K562 (cell line): ENCODE measurements around the gene LHX3. TPM values are rescaled to one million over a fixed set of nuclear protein-coding genes. Genes with fewer than 3 reads are reported as not detected.

Experiments
- BHLHE40 ChIP-seq: IDR thresholded peaks from 2 replicates; pipeline ENCODE4 v1.6.1; 2011; ENCODE audit warnings: low read length, improper control_type of control experiment
- CLOCK ChIP-seq: fragments of 250-450 bp; sonication (Bioruptor Pico); IDR thresholded peaks from 2 replicates; pipeline ENCODE4 v1.4.0; 2020; ENCODE audit warnings: mild to moderate bottlenecking, moderate library complexity, borderline replicate concordance
- CTBP1 ChIP-seq: fragments of 450-650 bp; IDR thresholded peaks from 2 replicates; pipeline ENCODE4 v1.6.1; 2016; ENCODE audit warnings: borderline replicate concordance
- FOXO4 ChIP-seq: fragments of 450-650 bp; formaldehyde crosslinking; IDR thresholded peaks from 2 replicates; pipeline ENCODE4 v1.4.0; 2020; ENCODE audit warnings: mild to moderate bottlenecking, moderate library complexity
- HEY1 ChIP-seq: fragments of 250-450 bp; sonication (Bioruptor Pico); IDR thresholded peaks from 2 replicates; pipeline ENCODE4 v1.5.0; 2020; ENCODE audit warnings: mild to moderate bottlenecking, moderate library complexity, borderline replicate concordance
- MTA3 ChIP-seq: fragments of 450-650 bp; formaldehyde crosslinking; IDR thresholded peaks from 2 replicates; pipeline ENCODE4 v1.6.1; 2017; ENCODE audit warnings: mild to moderate bottlenecking, borderline replicate concordance
- NCOA4 ChIP-seq: fragments of 450-650 bp; IDR thresholded peaks from 2 replicates; pipeline ENCODE4 v1.6.1; 2018; ENCODE audit warnings: mild to moderate bottlenecking; ENCODE audit not compliant: partially characterized antibody
- REST ChIP-seq, 2 experiments: fragments of 450-650 bp; formaldehyde crosslinking in 1 of 2; IDR thresholded peaks; 2 replicates each; pipeline versions ENCODE4 v1.4.0 to v1.6.1; 2014 to 2020; ENCODE audit warnings: mild to moderate bottlenecking in 2 of 2, borderline replicate concordance in 1 of 2, low read depth in 1 of 2
- TEAD1 ChIP-seq, 2 experiments: fragments of 450-650 bp in 1 of 2; sonication (generic) in 1 of 2; formaldehyde crosslinking; IDR thresholded peaks; 2 replicates each; pipeline versions ENCODE4 v1.4.0 to v1.8.0; 2020 to 2022; ENCODE audit warnings: mild to moderate bottlenecking in 2 of 2, missing genetic modification reagents in 1 of 2
- TEAD4 ChIP-seq, 2 experiments: sonication (generic) in 1 of 2; formaldehyde crosslinking in 1 of 2; IDR thresholded peaks; 2 replicates each; pipeline versions ENCODE4 v1.6.1 to v1.8.0; 2012 to 2022; ENCODE audit warnings: borderline replicate concordance in 1 of 2, inconsistent platforms in 1 of 2, low read length in 1 of 2, mild to moderate bottlenecking in 1 of 2, missing genetic modification reagents in 1 of 2
- ZFX ChIP-seq: sonication (generic); formaldehyde crosslinking; IDR thresholded peaks from 2 replicates; pipeline ENCODE4 v1.8.0; 2022; ENCODE audit warnings: mild to moderate bottlenecking, missing genetic modification reagents, moderate library complexity
- polyA plus RNA-seq, 8 experiments: library from polyadenylated mRNA; depleted of rRNA in 4 of 8; stranded (reverse) in 5 of 8; unstranded in 3 of 8; fragments of >200 nt; fragmentation: Nextera tagmentation in 2 of 8; fragmentation: Illumina TruSeq in 1 of 8; extraction: Ambion mirVana in 2 of 8; extraction: Trizol in 1 of 8; gene quantifications; 2 replicates each; pipeline versions ENCODE4 v1.2.1 to v1.2.3, GENCODE V29; 2011 to 2014; ENCODE audit warnings: inconsistent platforms in 1 of 8, missing spikeins in 1 of 8
- total RNA-seq, 7 experiments: library from RNA; depleted of rRNA in 6 of 7; stranded (reverse); fragments of >200 nt in 6 of 7; fragmentation: Illumina TruSeq in 2 of 7; extraction: Trizol in 2 of 7; gene quantifications; 2 replicates each; pipeline versions ENCODE4 v1.2.1 to v1.2.3, GENCODE V29; 2011 to 2021; ENCODE audit warnings: low replicate concordance in 1 of 7

Gene LHX3
- total and polyA plus RNA-seq, 9 of the 15 experiments (the other 6 are each of a cell fraction or from before 2014, with no cell fraction given), result 0.09 TPM; not detected in 8

DNA sequence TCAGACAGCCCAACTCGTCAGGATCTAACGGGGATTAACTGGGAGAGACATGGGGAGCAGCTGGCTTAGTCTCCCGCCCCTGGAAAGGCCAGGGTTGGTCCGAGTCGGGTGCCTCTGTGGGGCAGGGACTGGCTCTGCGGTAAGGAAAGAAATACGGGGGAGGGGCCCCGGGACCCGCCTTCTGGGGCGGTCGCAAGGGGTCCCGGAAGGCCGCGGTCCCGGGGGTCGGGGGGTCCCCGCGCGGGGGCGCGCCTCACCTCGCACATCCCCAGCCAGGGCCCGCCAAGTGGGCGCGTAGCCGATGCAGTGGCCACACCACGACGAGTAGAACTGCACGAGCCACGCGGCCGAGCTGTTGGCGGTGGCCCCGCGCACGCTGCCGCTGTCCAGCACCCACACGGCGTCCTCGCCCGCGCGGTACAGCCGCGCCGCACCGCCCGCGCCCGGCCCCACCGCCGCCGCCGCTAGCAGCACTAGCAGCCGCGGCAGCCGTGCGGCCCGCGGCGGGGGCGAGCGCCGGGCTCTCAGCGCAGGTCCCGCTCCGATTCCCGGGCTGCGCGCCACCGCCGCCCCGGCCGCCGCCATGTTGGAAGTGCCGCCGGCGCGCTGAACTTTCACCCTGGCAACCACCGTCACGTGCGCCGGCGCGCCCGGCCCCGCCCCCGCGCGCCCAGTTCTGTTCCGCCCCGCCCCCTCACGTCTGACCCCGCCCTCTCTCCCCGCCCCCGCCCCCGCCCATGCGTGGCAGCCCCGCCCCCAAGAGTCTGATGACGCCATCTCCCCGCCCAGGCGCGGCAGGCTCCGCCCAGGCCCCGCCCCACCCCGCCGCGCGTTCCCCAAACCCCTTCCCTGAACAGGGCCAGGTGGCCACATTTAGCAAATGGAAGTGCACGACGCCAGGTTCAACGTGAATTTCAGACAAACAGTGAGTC is 40.6 kb upstream of the LHX3 start, which contains the start of gene QSOX2 (continued):
- peak; percentile 98 for TF ChIP-seq REST (IDR thresholded peaks at IDR 0.05; ENCODE audit: borderline replicate concordance)
- TF ChIP-seq REST (CRISPR knock-in tag; IDR thresholded peaks at IDR 0.05; ENCODE audit: low read depth), result peak; percentile 98
- peak; percentile 44; the same call in 1 of the 2 replicates for TF ChIP-seq ZFX (CRISPR knock-in tag)
- peak; percentile 53; the same call in 1 of the 2 replicates for TF ChIP-seq MTA3
- TF ChIP-seq HEY1 (CRISPR knock-in tag), result no peak
- TF ChIP-seq NCOA4, result no peak
- no peak for TF ChIP-seq CLOCK
- TF ChIP-seq FOXO4 (CRISPR knock-in tag), result no peak
- peak in 1 of 2 experiments; percentile 55; a peak in 1 of 4 replicates for TF ChIP-seq TEAD1 (CRISPR knock-in tag; IDR thresholded peaks at IDR 0.05)
- TF ChIP-seq BHLHE40, result peak; percentile 93
- no peak for TF ChIP-seq TEAD4 (IDR thresholded peaks at IDR 0.05; ENCODE audit: low read length)
- 0 out of 2 replicates have a peak, but pooled peaks have one; percentile 13 for TF ChIP-seq TEAD4 (CRISPR knock-in tag; IDR thresholded peaks at IDR 0.05; ENCODE audit: borderline replicate concordance)
- peak; percentile 48; the same call in 1 of the 2 replicates for TF ChIP-seq CTBP1
